ENCODE data around the gene A2ML1.
"Not testable (repeated sequence)": the region's sequence is repeated elsewhere in the genome, so short reads cannot be mapped to it uniquely, and the experiment has no call there.

- TF ChIP-seq CTCF (conservative IDR thresholded peaks at IDR 0.05; ENCODE audit: low read length); EZH2phosphoT487 (IDR thresholded peaks at IDR 0.05; ENCODE audit: borderline replicate concordance): not testable (repeated sequence)
Observed at GRCh38 chr12:8919643-8920042, 97.2 kb downstream of the A2ML1 start.

Data from Loucy (cell line).